Breast epithelium (tissue), 3 donors: Measurements from ENCODE around the gene NUDC.

ENCODE experiments used
- POLR2AphosphoS5 ChIP-seq, 3 donors: sonication (generic); formaldehyde crosslinking; IDR thresholded peaks; one replicate each; pipeline ENCODE4 v1.6.1; 2017; ENCODE audit warnings: antibody characterized with exemption in 3 of 3
- TF ChIP-seq, protein P1 (sequence below), 3 donors: fragments of 450-650 bp; IDR thresholded peaks; one replicate each; pipeline ENCODE4 v1.5.1; 2016 to 2017; ENCODE audit warnings: antibody characterized with exemption in 3 of 3, mild to moderate bottlenecking in 3 of 3, moderate library complexity in 3 of 3

- TF ChIP-seq POLR2AphosphoS5 (IDR thresholded peaks at IDR 0.05) = no peak
- TF ChIP-seq, protein P1, sequence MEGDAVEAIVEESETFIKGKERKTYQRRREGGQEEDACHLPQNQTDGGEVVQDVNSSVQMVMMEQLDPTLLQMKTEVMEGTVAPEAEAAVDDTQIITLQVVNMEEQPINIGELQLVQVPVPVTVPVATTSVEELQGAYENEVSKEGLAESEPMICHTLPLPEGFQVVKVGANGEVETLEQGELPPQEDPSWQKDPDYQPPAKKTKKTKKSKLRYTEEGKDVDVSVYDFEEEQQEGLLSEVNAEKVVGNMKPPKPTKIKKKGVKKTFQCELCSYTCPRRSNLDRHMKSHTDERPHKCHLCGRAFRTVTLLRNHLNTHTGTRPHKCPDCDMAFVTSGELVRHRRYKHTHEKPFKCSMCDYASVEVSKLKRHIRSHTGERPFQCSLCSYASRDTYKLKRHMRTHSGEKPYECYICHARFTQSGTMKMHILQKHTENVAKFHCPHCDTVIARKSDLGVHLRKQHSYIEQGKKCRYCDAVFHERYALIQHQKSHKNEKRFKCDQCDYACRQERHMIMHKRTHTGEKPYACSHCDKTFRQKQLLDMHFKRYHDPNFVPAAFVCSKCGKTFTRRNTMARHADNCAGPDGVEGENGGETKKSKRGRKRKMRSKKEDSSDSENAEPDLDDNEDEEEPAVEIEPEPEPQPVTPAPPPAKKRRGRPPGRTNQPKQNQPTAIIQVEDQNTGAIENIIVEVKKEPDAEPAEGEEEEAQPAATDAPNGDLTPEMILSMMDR (IDR thresholded peaks at IDR 0.05) = no peak
Observed at GRCh38 chr1:26882696-26883463, 38.7 kb upstream of the NUDC start.
